CD4-positive, alpha-beta memory T cell (primary cell): ENCODE measurements around the gene FLOT1. TPM values are rescaled to one million over a fixed set of nuclear protein-coding genes. Genes with fewer than 3 reads are reported as not detected.
"Not testable (repeated sequence)": the region's sequence is repeated elsewhere in the genome, so short reads cannot be mapped to it uniquely, and the experiment has no call there.

ENCODE experiments used
- CTCF ChIA-PET: fragments of 350-600 bp; sonication (Branson Sonifier 250); formaldehyde crosslinking; loops from one replicate; lab custom pipeline; 2021; ENCODE audit warnings: inconsistent platforms; ENCODE audit not compliant: partially characterized antibody; lab: Charles Lee
- POLR2A ChIA-PET: fragments of 350-600 bp; sonication (Branson Sonifier 250); formaldehyde crosslinking; loops from one replicate; lab custom pipeline; 2021; ENCODE audit not compliant: partially characterized antibody; lab: Charles Lee
- DNase-seq, 5 donors: peaks; one replicate each; pipeline versions ENCODE4 v3.0.0 to v3.0.0-alpha.2; 2020 to 2022; ENCODE audit warnings: mixed read lengths in 1 of 5
- H3K27ac ChIP-seq: one replicate; pipeline ENCODE4 v1.7.0; 2013; ENCODE audit warnings: low read depth, low read length
- H3K27me3 ChIP-seq: 2 replicates; pipeline ENCODE4 v1.7.0; 2013; ENCODE audit warnings: mild to moderate bottlenecking, low read length, moderate library complexity; ENCODE audit not compliant: insufficient read depth
- H3K36me3 ChIP-seq: 2 replicates; pipeline ENCODE4 v1.7.0; 2013; ENCODE audit warnings: mild to moderate bottlenecking, low read length, moderate library complexity; ENCODE audit not compliant: insufficient read depth
- H3K4me1 ChIP-seq: 2 replicates; pipeline ENCODE4 v1.7.0; 2013; ENCODE audit warnings: mild to moderate bottlenecking, low read length, moderate library complexity; ENCODE audit not compliant: insufficient read depth
- H3K4me3 ChIP-seq, 2 donors: one replicate each; pipeline ENCODE4 v1.7.0; 2013; ENCODE audit warnings: low read length in 2 of 2, mild to moderate bottlenecking in 1 of 2
- H3K9me3 ChIP-seq, 2 donors: one replicate each; pipeline ENCODE4 v1.7.0; 2013; ENCODE audit warnings: low read length in 2 of 2, control low read depth in 1 of 2; ENCODE audit not compliant: control insufficient read depth in 1 of 2
- H3K27ac Mint-ChIP-seq, 7 donors: one replicate each; pipeline ENCODE4 v1.8.0; 2020 to 2021; ENCODE audit warnings: mixed read lengths in 7 of 7, mild to moderate bottlenecking in 6 of 7, inconsistent platforms in 3 of 7, moderate library complexity in 3 of 7
- H3K27me3 Mint-ChIP-seq, 2 donors: one replicate each; pipeline ENCODE4 v1.8.0; 2020 to 2021; ENCODE audit warnings: mixed read lengths in 2 of 2
- H3K36me3 Mint-ChIP-seq, 2 donors: one replicate each; pipeline ENCODE4 v1.8.0; 2020 to 2021; ENCODE audit warnings: mixed read lengths in 2 of 2, inconsistent platforms in 1 of 2, mild to moderate bottlenecking in 1 of 2
- H3K4me1 Mint-ChIP-seq, 4 donors: one replicate each; pipeline ENCODE4 v1.8.0; 2020 to 2021; ENCODE audit warnings: mixed read lengths in 4 of 4, mild to moderate bottlenecking in 1 of 4
- H3K4me3 Mint-ChIP-seq, 8 donors: one replicate each; pipeline ENCODE4 v1.8.0; 2020 to 2021; ENCODE audit warnings: mixed read lengths in 8 of 8, mild to moderate bottlenecking in 7 of 8, moderate library complexity in 6 of 8, inconsistent platforms in 3 of 8
- H3K9me3 Mint-ChIP-seq, 8 donors: one replicate each; pipeline ENCODE4 v1.8.0; 2020 to 2021; ENCODE audit warnings: mixed read lengths in 8 of 8, mild to moderate bottlenecking in 5 of 8, inconsistent platforms in 3 of 8, moderate library complexity in 1 of 8
- intact Hi-C: fragments of 100-400 bp; cut with micrococcal nuclease; formaldehyde crosslinking; loops from one replicate; pipeline ENCODE4 v1.15.1; 2023
- polyA plus RNA-seq, 2 donors: library from polyadenylated mRNA; unstranded; fragments of 300-500 nt; fragmentation: Illumina TruSeq; gene quantifications; one replicate each; pipeline ENCODE4 v1.2.3, GENCODE V29; 2021
- total RNA-seq, 2 experiments: library from RNA; stranded (reverse); gene quantifications; one replicate each; pipeline ENCODE4 v1.2.3, GENCODE V29; 2021

Gene FLOT1
- total and polyA plus RNA-seq, 4 experiments from 2014 or later, result 74.6 to 82.1 (median 76.9) TPM

- Mint-ChIP-seq H3K27ac (peak overlapping the region; percentile 92 to 99 (median 97)), H3K36me3 (peaks cover 28 to 62% of the 10 kb centered on the region in 2 donors), H3K4me1 (peaks cover 21 to 65% (median 43%) of the 10 kb centered on the region in 4 donors), H3K4me3 (peak overlapping the region in 4 of 8 donors; percentile 28 to 99 (median 62))
- Histone ChIP-seq H3K4me1 (peaks cover 57% of the 10 kb centered on the region), H3K36me3 (peaks cover 49% of the 10 kb centered on the region), H3K27ac (peak overlapping the region; percentile 16)
- CTCF ChIA-PET, result interaction anchor here (0.9 to 23.1 kb wide), 32 partner anchors 8 to 273 kb away, joined by 3 to 865 read pairs (median 6); partner anchors contain the start of genes ABCF1, ATAT1, DHX16 and MRPS18B
- H3K4me3 ChIP-seq, H3K9me3 Mint-ChIP-seq, DNase-seq, H3K27me3 Mint-ChIP-seq, intact Hi-C loops, H3K9me3 ChIP-seq, H3K27me3 ChIP-seq: not testable (repeated sequence)
- POLR2A ChIA-PET, result interaction anchor here (0.7 to 47.0 kb wide), 13 partner anchors 8 to 364 kb away, joined by 3 to 1474 read pairs (median 22); partner anchors contain the start of genes DHX16, MRPS18B, NRM and PPP1R10
Observed at GRCh38 chr6:30723159-30723842, 19.2 kb downstream of the FLOT1 start.

GRCh38 chr6:30722280-30723112 lies 20.0 kb downstream of the FLOT1 start:
- H3K4me1 Mint-ChIP-seq, result peaks cover 24 to 69% (median 46%) of the 10 kb centered on the region in 4 donors
- peaks cover 28 to 59% of the 10 kb centered on the region in 2 donors for H3K36me3 Mint-ChIP-seq
- H3K4me1 ChIP-seq, result peaks cover 60% of the 10 kb centered on the region

GRCh38 chr6:30722025-30722279 lies 20.5 kb downstream of the FLOT1 start:
- not testable (repeated sequence) for H3K9me3 Mint-ChIP-seq, H3K27me3 ChIP-seq, H3K27me3 Mint-ChIP-seq, H3K9me3 ChIP-seq
- H3K4me3 Mint-ChIP-seq, result peak overlapping the region; percentile 90 to 99 (median 98)
- POLR2A ChIA-PET, result interaction anchor here (0.7 to 47.0 kb wide), 23 partner anchors 9 to 365 kb away, joined by 3 to 1474 read pairs (median 6); partner anchors contain the start of genes ABCF1, DHX16, MRPS18B and NRM
- peak overlapping the region; percentile 92 to 99 (median 97) for H3K27ac Mint-ChIP-seq
- H3K4me1 Mint-ChIP-seq, result peaks cover 25 to 73% (median 50%) of the 10 kb centered on the region in 4 donors
- peaks cover 37% of the 10 kb centered on the region for H3K36me3 ChIP-seq
- peak in 1 of 5 donors; percentile 61 for DNase-seq
- CTCF ChIA-PET, result interaction anchor here (0.7 to 23.1 kb wide), 35 partner anchors 9 to 366 kb away, joined by 3 to 865 read pairs (median 6); partner anchors contain the start of genes ABCF1, ATAT1, DHX16 and MRPS18B
- peaks cover 60% of the 10 kb centered on the region for H3K4me1 ChIP-seq
- peak overlapping the region; percentile 82 for H3K27ac ChIP-seq
- H3K36me3 Mint-ChIP-seq, result peaks cover 30 to 62% of the 10 kb centered on the region in 2 donors
- peak overlapping the region; percentile 67 to 80 for H3K4me3 ChIP-seq
- intact Hi-C loops, result loop anchor here (1.0 kb wide), 5 partner anchors 8 to 240 kb away; partner anchors contain the start of gene ATAT1

More at GRCh38 chr6:30722280-30723112, 20.0 kb downstream of the FLOT1 start:
- peak overlapping the region; percentile 82 for H3K27ac ChIP-seq
- CTCF ChIA-PET, result interaction anchor here (0.7 to 23.1 kb wide), 43 partner anchors 9 to 365 kb away, joined by 3 to 865 read pairs (median 5); partner anchors contain the start of genes ABCF1, ATAT1, DHX16 and MRPS18B
- peak overlapping the region; percentile 92 to 99 (median 97) for H3K27ac Mint-ChIP-seq
- H3K9me3 ChIP-seq, result no peaks in the 10 kb centered on the region
- intact Hi-C loops, result loop anchor here (1.0 kb wide), 5 partner anchors 8 to 240 kb away; partner anchors contain the start of gene ATAT1
- no peaks in the 10 kb centered on the region for H3K27me3 ChIP-seq
- POLR2A ChIA-PET, result interaction anchor here (0.7 to 47.0 kb wide), 22 partner anchors 9 to 365 kb away, joined by 3 to 1474 read pairs (median 6); partner anchors contain the start of genes ABCF1, DHX16, MRPS18B and NRM
- peak; percentile 80 to 87 (median 81) for DNase-seq
- H3K36me3 ChIP-seq, result peaks cover 42% of the 10 kb centered on the region
- H3K4me3 ChIP-seq, result peak overlapping the region; percentile 67 to 80
- H3K4me3 Mint-ChIP-seq, result peak overlapping the region; percentile 90 to 99 (median 98)
- peaks cover 0 to 6% (median 0%) of the 10 kb centered on the region in 8 donors for H3K9me3 Mint-ChIP-seq
- no peaks in the 10 kb centered on the region for H3K27me3 Mint-ChIP-seq

GRCh38 chr6:30721198-30722024 lies 21.1 kb downstream of the FLOT1 start:
- peaks cover 33% of the 10 kb centered on the region for H3K36me3 ChIP-seq
- intact Hi-C loops, result loop anchor here (1.0 to 2.0 kb wide), 9 partner anchors 9 to 239 kb away; partner anchors contain the start of genes ATAT1, C6orf136, HLA-E and MRPS18B
- Mint-ChIP-seq H3K4me3 (peak overlapping the region; percentile 90 to 99 (median 98)), H3K27me3 (no peaks in the 10 kb centered on the region), H3K9me3 (peaks cover 0 to 6% (median 0%) of the 10 kb centered on the region in 8 donors), H3K36me3 (peaks cover 31 to 62% of the 10 kb centered on the region in 2 donors), H3K27ac (peak overlapping the region; percentile 95 to 99 (median 98)), H3K4me1 (peaks cover 28 to 76% (median 53%) of the 10 kb centered on the region in 4 donors)
- peak overlapping the region; percentile 82 for H3K27ac ChIP-seq
- H3K27me3 ChIP-seq, result no peaks in the 10 kb centered on the region
- H3K9me3 ChIP-seq, result no peaks in the 10 kb centered on the region
- peak overlapping the region; percentile 67 to 80 for H3K4me3 ChIP-seq
- ChIA-PET POLR2A (interaction anchor here (0.7 to 47.0 kb wide), 23 partner anchors 10 to 240 kb away, joined by 3 to 1474 read pairs (median 6); partner anchors contain the start of genes ABCF1, DHX16, MRPS18B and NRM), CTCF (interaction anchor here (1.0 to 23.1 kb wide), 32 partner anchors 9 to 271 kb away, joined by 3 to 865 read pairs (median 6); partner anchors contain the start of genes ABCF1, ATAT1, DHX16 and MRPS18B)
- peaks cover 64% of the 10 kb centered on the region for H3K4me1 ChIP-seq
- DNase-seq, result peak; percentile 89 to 96 (median 96)

GRCh38 chr6:30720738-30721197 lies 21.7 kb downstream of the FLOT1 start:
- Mint-ChIP-seq H3K27me3 (no peaks in the 10 kb centered on the region), H3K4me3 (peak overlapping the region; percentile 90 to 99 (median 98)), H3K27ac (peak overlapping the region; percentile 95 to 99 (median 98)), H3K36me3 (peaks cover 31 to 64% of the 10 kb centered on the region in 2 donors), H3K4me1 (peaks cover 32 to 82% (median 58%) of the 10 kb centered on the region in 4 donors), H3K9me3 (peaks cover 0 to 6% (median 0%) of the 10 kb centered on the region in 8 donors)
- peaks cover 29% of the 10 kb centered on the region for H3K36me3 ChIP-seq
- peak in 3 of 5 donors; percentile 51 to 57 (median 53) for DNase-seq
- peak overlapping the region; percentile 75 for H3K27ac ChIP-seq
- H3K4me3 ChIP-seq, result peak overlapping the region; percentile 63 to 74
- ChIA-PET CTCF (interaction anchor here (1.0 to 23.1 kb wide), 10 partner anchors 8 to 238 kb away, joined by 3 to 865 read pairs (median 18); partner anchors contain the start of genes DHX16, MRPS18B and PPP1R10), POLR2A (interaction anchor here (0.9 to 47.0 kb wide), 14 partner anchors 9 to 239 kb away, joined by 3 to 1474 read pairs (median 16); partner anchors contain the start of genes DHX16, MRPS18B, NRM and PPP1R10)
- no peaks in the 10 kb centered on the region for H3K27me3 ChIP-seq
- peaks cover 68% of the 10 kb centered on the region for H3K4me1 ChIP-seq
- intact Hi-C loops, result loop anchor here (1.0 to 2.0 kb wide), 4 partner anchors 38 to 232 kb away; partner anchors contain the start of genes C6orf136, HLA-E, MRPS18B and PPP1R10
- no peaks in the 10 kb centered on the region for H3K9me3 ChIP-seq
